ENCODE results near the gene MAP6. TPM values are rescaled to one million over a fixed set of nuclear protein-coding genes. Genes with fewer than 3 reads are reported as not detected.

Gene MAP6
- 1 to 10 TPM; 6.3 to 8.1 TPM for total RNA-seq

DNA sequence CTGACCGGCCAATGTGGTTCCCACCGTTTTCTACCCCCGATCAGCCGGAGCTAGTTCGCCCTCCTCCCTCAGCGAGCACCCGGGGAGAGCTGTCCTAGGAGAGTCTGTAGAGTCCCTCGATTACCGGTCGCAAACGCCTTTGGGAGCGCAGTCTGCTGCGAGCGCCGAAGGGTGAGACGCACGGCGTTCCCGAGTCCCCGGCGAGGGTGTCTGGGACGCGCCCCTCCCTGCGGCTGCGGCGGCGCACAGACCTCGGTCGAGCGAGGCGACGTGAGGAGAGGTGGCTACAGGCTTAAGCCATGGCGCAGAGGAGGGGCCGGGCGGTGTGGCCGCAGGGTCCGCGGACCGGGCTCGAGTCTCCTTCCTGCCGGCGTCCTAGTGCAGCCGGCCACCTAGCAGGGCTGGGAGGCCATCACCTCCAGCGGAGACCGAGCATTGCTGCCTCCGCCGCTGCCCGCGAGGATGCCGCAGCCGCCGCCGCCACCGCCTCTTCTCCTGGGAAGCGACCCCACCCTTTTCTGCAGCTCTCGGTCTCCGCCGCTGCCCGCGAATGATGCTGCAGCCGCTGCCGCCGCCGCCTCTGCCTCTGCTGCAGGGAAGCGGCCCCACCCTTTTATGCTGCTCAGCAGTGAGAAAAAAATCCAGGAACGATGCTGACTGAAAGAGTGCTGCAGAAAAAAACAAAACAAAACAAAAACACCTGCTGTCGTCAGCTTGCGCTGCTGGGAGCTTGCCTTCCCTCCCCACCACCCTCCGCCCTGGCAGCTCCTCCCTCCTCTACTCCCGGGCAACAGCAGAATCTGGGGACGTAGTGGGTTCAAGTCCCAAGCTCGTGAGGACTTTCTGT, at the start of gene MAP6:
TSS of gene MAP6 (minus strand) at position 588 of the 847 bp plus-strand sequence. CDS start 669 bp downstream, outside the sequence.
- DNase-seq (ENCODE audit: low spot score): no peak
- Histone ChIP-seq H3K9me3 (no peaks in the 10 kb centered on the region), H3K4me3 (peak within 1 kb of the TSS; percentile 50 to 68), H3K4me1 (peaks cover 0 to 17% of the 10 kb centered on the region in 2 donors), H3K27me3 (no peaks in the 10 kb centered on the region), H3K36me3 (no peaks in the 10 kb centered on the region), H3K27ac (peak within 1 kb of the TSS in 1 of 2 donors; percentile 53)
- TF ChIP-seq, protein P1, sequence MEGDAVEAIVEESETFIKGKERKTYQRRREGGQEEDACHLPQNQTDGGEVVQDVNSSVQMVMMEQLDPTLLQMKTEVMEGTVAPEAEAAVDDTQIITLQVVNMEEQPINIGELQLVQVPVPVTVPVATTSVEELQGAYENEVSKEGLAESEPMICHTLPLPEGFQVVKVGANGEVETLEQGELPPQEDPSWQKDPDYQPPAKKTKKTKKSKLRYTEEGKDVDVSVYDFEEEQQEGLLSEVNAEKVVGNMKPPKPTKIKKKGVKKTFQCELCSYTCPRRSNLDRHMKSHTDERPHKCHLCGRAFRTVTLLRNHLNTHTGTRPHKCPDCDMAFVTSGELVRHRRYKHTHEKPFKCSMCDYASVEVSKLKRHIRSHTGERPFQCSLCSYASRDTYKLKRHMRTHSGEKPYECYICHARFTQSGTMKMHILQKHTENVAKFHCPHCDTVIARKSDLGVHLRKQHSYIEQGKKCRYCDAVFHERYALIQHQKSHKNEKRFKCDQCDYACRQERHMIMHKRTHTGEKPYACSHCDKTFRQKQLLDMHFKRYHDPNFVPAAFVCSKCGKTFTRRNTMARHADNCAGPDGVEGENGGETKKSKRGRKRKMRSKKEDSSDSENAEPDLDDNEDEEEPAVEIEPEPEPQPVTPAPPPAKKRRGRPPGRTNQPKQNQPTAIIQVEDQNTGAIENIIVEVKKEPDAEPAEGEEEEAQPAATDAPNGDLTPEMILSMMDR (IDR thresholded peaks at IDR 0.05): no peak

DNA sequence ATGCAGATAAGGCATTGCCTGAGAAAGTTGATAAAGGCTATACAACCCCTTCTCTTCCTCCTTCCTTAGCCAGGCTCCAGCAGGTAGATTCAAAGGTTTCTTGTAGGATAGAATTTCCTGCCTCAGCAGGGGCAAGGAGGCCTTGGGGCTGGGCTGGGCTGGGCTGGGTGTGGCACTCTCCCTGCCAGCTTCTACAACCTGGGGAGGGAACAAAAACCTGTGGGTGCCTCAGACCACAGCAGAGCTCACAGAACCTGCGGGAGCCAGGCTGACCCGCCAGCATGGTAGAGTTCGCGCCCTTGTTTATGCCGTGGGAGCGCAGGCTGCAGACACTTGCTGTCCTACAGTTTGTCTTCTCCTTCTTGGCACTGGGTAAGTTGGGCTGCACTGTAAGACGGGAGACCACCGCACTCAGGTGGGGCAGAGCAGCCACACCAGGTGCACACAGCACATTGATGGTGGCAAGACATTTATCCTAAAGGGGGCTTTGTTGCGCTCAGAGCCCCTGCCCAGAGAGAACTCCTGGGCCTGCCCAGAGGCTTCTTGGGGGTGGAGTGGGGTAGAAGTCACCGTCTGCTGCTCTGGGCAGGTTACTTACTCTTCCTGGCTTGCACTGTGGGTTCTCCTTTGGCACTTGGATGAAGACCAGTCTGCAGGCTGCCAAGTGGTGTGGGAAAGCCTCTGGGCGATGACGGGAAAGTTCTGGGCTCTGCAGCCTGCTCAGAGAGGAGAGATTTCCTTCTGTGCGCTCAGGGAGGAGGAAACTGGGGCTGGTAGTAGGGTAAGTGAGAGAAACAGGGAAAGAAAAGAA, 49.0 kb upstream of the MAP6 start, which contains the start of gene MOGAT2:
TSS of gene MOGAT2 (plus strand) at position 231 of the 811 bp plus-strand sequence. CDS start at position 282, 51 bp downstream.
- Histone ChIP-seq H3K9me3 (no peaks in the 10 kb centered on the region), H3K4me1 (no peaks in the 10 kb centered on the region), H3K36me3 (no peaks in the 10 kb centered on the region), H3K27ac (no peak within 1 kb of the TSS), H3K4me3 (no peak within 1 kb of the TSS), H3K27me3 (no peaks in the 10 kb centered on the region)
- TF ChIP-seq, protein P1 (IDR thresholded peaks at IDR 0.05): no peak
- peak; percentile 21 for DNase-seq (ENCODE audit: low spot score)

DNA sequence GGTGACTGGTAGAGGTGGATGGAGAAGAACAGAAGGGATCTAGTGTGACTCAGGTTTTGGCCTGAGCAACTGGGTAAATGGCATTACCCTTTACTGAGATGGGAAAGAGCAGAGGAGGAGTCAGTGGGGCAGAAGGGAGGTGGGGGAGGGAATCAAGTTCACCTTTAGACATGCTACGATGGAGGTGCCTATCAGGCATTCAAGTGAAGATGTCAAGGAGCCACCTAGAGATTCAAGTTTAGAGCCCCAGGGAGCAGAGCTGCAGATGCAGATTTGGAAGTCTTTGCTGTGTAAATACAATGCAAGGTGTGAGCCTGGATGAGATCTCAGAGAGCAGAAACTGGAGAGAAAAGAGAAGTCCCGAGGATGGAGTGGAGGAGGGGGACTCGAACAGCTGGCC, 47.8 kb upstream of the MAP6 start:
- no peaks in the 10 kb centered on the region for H3K9me3 ChIP-seq
- no peaks in the 10 kb centered on the region for H3K36me3 ChIP-seq
- H3K4me3 ChIP-seq: no peak overlapping the region
- DNase-seq (ENCODE audit: low spot score): peak; percentile 11
- no peaks in the 10 kb centered on the region for H3K4me1 ChIP-seq
- no peak overlapping the region for H3K27ac ChIP-seq
- TF ChIP-seq, protein P1 (IDR thresholded peaks at IDR 0.05): no peak
- no peaks in the 10 kb centered on the region for H3K27me3 ChIP-seq

DNA sequence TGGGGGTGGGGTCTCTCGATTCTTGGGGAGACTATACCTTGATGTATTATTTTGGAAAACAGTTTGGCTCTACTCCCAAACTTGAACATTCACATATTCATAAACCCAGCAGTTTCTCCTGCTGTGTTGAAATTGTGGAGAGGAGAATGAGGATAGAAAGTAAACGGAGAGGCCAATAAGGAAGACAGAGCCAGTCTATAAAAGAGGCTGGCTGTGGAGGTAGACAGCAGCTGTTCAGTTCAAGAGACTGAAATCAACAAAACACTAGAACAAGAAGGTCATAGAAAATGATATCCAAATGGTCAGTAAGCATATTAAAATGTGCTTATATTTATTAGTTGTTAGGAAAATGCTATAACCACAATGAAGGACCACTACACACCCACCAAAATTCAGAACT, 46.9 kb upstream of the MAP6 start:
- no peaks in the 10 kb centered on the region for H3K36me3 ChIP-seq
- no peak overlapping the region for H3K27ac ChIP-seq
- no peaks in the 10 kb centered on the region for H3K27me3 ChIP-seq
- no peak overlapping the region for H3K4me3 ChIP-seq
- TF ChIP-seq, protein P1 (IDR thresholded peaks at IDR 0.05): no peak
- H3K9me3 ChIP-seq: no peaks in the 10 kb centered on the region
- peak; percentile 5 for DNase-seq (ENCODE audit: low spot score)
- no peaks in the 10 kb centered on the region for H3K4me1 ChIP-seq

DNA sequence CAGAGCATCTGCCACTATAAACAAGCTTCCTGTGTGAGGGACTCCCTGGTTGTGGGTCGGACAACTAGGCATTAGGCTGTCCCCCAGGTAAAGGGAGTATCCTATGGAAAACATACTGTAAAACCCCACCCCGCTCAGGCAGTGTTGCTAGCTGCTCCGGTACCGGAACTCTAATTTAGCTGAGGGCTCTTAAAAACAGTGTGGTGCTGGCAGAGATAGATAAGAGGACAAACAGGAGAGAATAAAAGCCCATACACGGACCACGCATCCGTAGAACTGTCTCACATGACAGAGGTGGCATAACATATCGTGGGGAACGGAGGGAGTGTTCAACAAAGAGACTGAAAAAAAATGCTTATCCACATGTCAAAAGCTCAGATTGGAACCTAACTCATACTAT, 45.4 kb upstream of the MAP6 start:
- Histone ChIP-seq H3K4me3 (no peak overlapping the region), H3K4me1 (no peaks in the 10 kb centered on the region), H3K36me3 (no peaks in the 10 kb centered on the region), H3K27me3 (no peaks in the 10 kb centered on the region), H3K9me3 (no peaks in the 10 kb centered on the region), H3K27ac (no peak overlapping the region)
- DNase-seq (ENCODE audit: low spot score): peak; percentile 30
- TF ChIP-seq, protein P1 (IDR thresholded peaks at IDR 0.05): no peak

All from right atrium auricular region (tissue), 2 donors.